Omental fat pad (tissue), 4 donors: Measurements from ENCODE around the gene FBXL7. TPM values are rescaled to one million over a fixed set of nuclear protein-coding genes. Genes with fewer than 3 reads are reported as not detected.

Source experiments
- ATAC-seq: fragments of 150-250 bp; one replicate; pipeline ENCODE4 v1.9.1; 2016; ENCODE audit warnings: mild to moderate bottlenecking, moderate library complexity; ENCODE audit not compliant: low FRiP score
- DNase-seq: peaks from one replicate; pipeline ENCODE4 v3.0.0-alpha.2; 2019; ENCODE audit warnings: low spot score
- CTCF ChIP-seq, 3 donors: fragments of 450-650 bp; IDR thresholded peaks; one replicate each; pipeline ENCODE4 v1.5.1; 2016 to 2017; ENCODE audit warnings: antibody characterized with exemption in 3 of 3, mild to moderate bottlenecking in 3 of 3, moderate library complexity in 2 of 3
- total RNA-seq, 4 donors: library from RNA; depleted of rRNA; stranded (reverse); fragments of >200 nt; gene quantifications; one replicate each; pipeline ENCODE4 v1.1.0, GENCODE V29; 2016

FBXL7 gene
- total RNA-seq, 4 donors from 2014 or later, result 9.1 to 47.1 (median 17.1) TPM

- no peak for TF ChIP-seq CTCF (IDR thresholded peaks at IDR 0.05)
- no peak for DNase-seq
- ATAC-seq, result no peak
Observed at GRCh38 chr5:15938186-15938585, 438.2 kb downstream of the FBXL7 start.

GRCh38 chr5:15938961-15939360 lies 439.0 kb downstream of the FBXL7 start:
- TF ChIP-seq CTCF (IDR thresholded peaks at IDR 0.05), result no peak
- ATAC-seq (no peak), DNase-seq (no peak)

- ATAC-seq, result no peak
- no peak for DNase-seq
- TF ChIP-seq CTCF (IDR thresholded peaks at IDR 0.05), result no peak
Observed at GRCh38 chr5:15940905-15941304, 440.9 kb downstream of the FBXL7 start.

- no peak for TF ChIP-seq CTCF (IDR thresholded peaks at IDR 0.05)
- no peak for DNase-seq
- no peak for ATAC-seq
Observed at GRCh38 chr5:15943487-15943886, 443.5 kb downstream of the FBXL7 start.

GRCh38 chr5:15946026-15946425 lies 446.0 kb downstream of the FBXL7 start:
- DNase-seq (no peak), ATAC-seq (no peak)
- no peak for TF ChIP-seq CTCF (IDR thresholded peaks at IDR 0.05)

- no peak for TF ChIP-seq CTCF (IDR thresholded peaks at IDR 0.05)
- ATAC-seq (no peak), DNase-seq (no peak)
Observed at GRCh38 chr5:15948190-15948589, 448.2 kb downstream of the FBXL7 start.

GRCh38 chr5:15951126-15951525 lies 451.1 kb downstream of the FBXL7 start:
- no peak for TF ChIP-seq CTCF (IDR thresholded peaks at IDR 0.05)
- ATAC-seq (no peak), DNase-seq (no peak)
